ENCODE measurements around the gene DNAH14. TPM values are rescaled to one million over a fixed set of nuclear protein-coding genes. Genes with fewer than 3 reads are reported as not detected.

DNAH14 gene
- total and polyA plus RNA-seq, 2 of the 8 experiments (the other 6 are each of a cell fraction or from before 2014, with no cell fraction given), result 8.4 to 40.7 TPM

- no peaks in the 10 kb centered on the region for H3K27me3 ChIP-seq (replicated peaks in 1 of 4; ENCODE audit: control insufficient read depth in 3 of 4, extremely low read depth in 1 of 4, insufficient read depth in 3 of 4, low read length in 3 of 4)
- H2BK120ac ChIP-seq (replicated peaks; ENCODE audit: low read depth, low read length), result no peak overlapping the region
- no peak overlapping the region for H3K9ac ChIP-seq (replicated peaks in 1 of 4; ENCODE audit: extremely low read depth in 1 of 4, low read depth in 3 of 4, low read length in 3 of 4)
- H2BK12ac ChIP-seq (ENCODE audit: low read depth, low read length), result no peak overlapping the region
- no peak overlapping the region for H4K8ac ChIP-seq (ENCODE audit: extremely low read depth, insufficient read depth, low read length)
- H3K23ac ChIP-seq (ENCODE audit: insufficient read length), result no peak overlapping the region
- H3K4ac ChIP-seq (replicated peaks; ENCODE audit: insufficient read length, low read depth, low read length), result no peak overlapping the region
- no peak overlapping the region for H2BK20ac ChIP-seq (ENCODE audit: low read length)
- no peak overlapping the region for H3K18ac ChIP-seq (ENCODE audit: extremely low read depth, low read length)
- H3K23me2 ChIP-seq (ENCODE audit: low read depth, low read length), result no peaks in the 10 kb centered on the region
- H4K5ac ChIP-seq (ENCODE audit: insufficient read length, low read depth, low read length), result no peak overlapping the region
- H3K14ac ChIP-seq (ENCODE audit: insufficient read length), result no peak overlapping the region
- H3K4me1 ChIP-seq (replicated peaks in 1 of 4; ENCODE audit: control insufficient read depth in 3 of 4, insufficient read depth in 4 of 4, low read length in 3 of 4), result no peaks in the 10 kb centered on the region
- H3K27ac ChIP-seq (ENCODE audit: low read depth, low read length), result no peak overlapping the region
- no peaks in the 10 kb centered on the region; a peak in 1 of 4 replicates for H3K9me3 ChIP-seq (ENCODE audit: insufficient read depth in 2 of 2, low read depth in 1 of 2, low read length in 1 of 2)
- WGBS, 2 experiments (ENCODE audit: extremely low coverage in 1 of 2, insufficient coverage in 1 of 2, insufficient read length in 1 of 2, insufficient replicate concordance in 2 of 2, low coverage in 1 of 2, low lambda C conversion rate in 2 of 2, missing lambda C conversion rate in 1 of 2), result 66% methylated on average over 2 of the region's 2 CpGs; no CpG with 5 or more reads in 1 of the 2 experiments
- no peak overlapping the region for H2BK15ac ChIP-seq (ENCODE audit: low read length)
- no peak for FAIRE-seq
- no peak overlapping the region for H3K4me2 ChIP-seq (ENCODE audit: insufficient read depth in 1 of 2, low read depth in 2 of 2, low read length in 2 of 2)
- no peak overlapping the region for H2AFZ ChIP-seq (ENCODE audit: low read length)
- no peak overlapping the region for H2BK5ac ChIP-seq (ENCODE audit: low read depth, low read length)
- ChIA-PET POLR2A (ENCODE audit: partially characterized antibody) (no interaction called here), CTCF (ENCODE audit: partially characterized antibody) (no interaction called here)
- no peak overlapping the region for H3K4me3 ChIP-seq (ENCODE audit: extremely low read depth in 1 of 4, insufficient read depth in 2 of 4, low read depth in 3 of 4, low read length in 4 of 4)
- H4K91ac ChIP-seq (replicated peaks; ENCODE audit: insufficient read length, low read length), result no peak overlapping the region
- H4K20me1 ChIP-seq (replicated peaks in 1 of 2; ENCODE audit: control insufficient read depth in 1 of 2, insufficient read depth in 2 of 2, low read length in 2 of 2), result no peaks in the 10 kb centered on the region
- no peaks in the 10 kb centered on the region for H3K36me3 ChIP-seq (ENCODE audit: control insufficient read depth in 2 of 4, insufficient read depth in 4 of 4, low read length in 3 of 4)
- H3K56ac ChIP-seq (replicated peaks; ENCODE audit: insufficient read length, low read depth, low read length), result no peak overlapping the region
- no peaks in the 10 kb centered on the region for H3K79me2 ChIP-seq (ENCODE audit: control insufficient read depth in 1 of 2, insufficient read depth in 2 of 2, low read length in 2 of 2)
- no peak overlapping the region for H2AK5ac ChIP-seq (ENCODE audit: low read depth, low read length)
- no peaks in the 10 kb centered on the region for H3K79me1 ChIP-seq (ENCODE audit: low read depth, low read length)
- no peak for DNase-seq (ENCODE audit: low read depth in 1 of 2, low spot score in 2 of 2)
- TF ChIP-seq E2F6 (IDR thresholded peaks at IDR 0.05), result no peak
- no peak for TF ChIP-seq POU5F1 (IDR thresholded peaks at IDR 0.05; ENCODE audit: low read depth, low read length)
- TF ChIP-seq CHD2 (IDR thresholded peaks at IDR 0.05; ENCODE audit: low read length), result no peak
- TF ChIP-seq NANOG (IDR thresholded peaks at IDR 0.05; ENCODE audit: insufficient read depth, low read depth, low read length, poor library complexity, severe bottlenecking), result no peak
Observed at GRCh38 chr1:225257081-225257480, 327.6 kb downstream of the DNAH14 start.

All from H1 (cell line).